HepG2 (cell line): ENCODE measurements around the gene THADA. TPM values are rescaled to one million over a fixed set of nuclear protein-coding genes. Genes with fewer than 3 reads are reported as not detected.
A peak's percentile ranks its signal among the peaks of the same experiment; 100 is the strongest.

ENCODE experiments used
- ARID5B ChIP-seq: IDR thresholded peaks from 2 replicates; pipeline ENCODE4 v1.4.0; 2020; ENCODE audit warnings: mild to moderate bottlenecking, missing genetic modification reagents
- CREM ChIP-seq, 2 experiments: sonication (generic) in 1 of 2; formaldehyde crosslinking in 1 of 2; IDR thresholded peaks; 2 replicates each; pipeline versions ENCODE4 v1.4.0 to v1.6.1; 2016 to 2020; ENCODE audit warnings: antibody characterized with exemption in 1 of 2, mild to moderate bottlenecking in 1 of 2, missing genetic modification reagents in 1 of 2
- HNF4A ChIP-seq: sonication (generic); formaldehyde crosslinking; IDR thresholded peaks from 2 replicates; pipeline ENCODE4 v1.4.0; 2020; ENCODE audit warnings: missing genetic modification reagents
- SOX13 ChIP-seq, 3 experiments: fragments of 450-650 bp in 1 of 3; sonication (generic) in 1 of 3; formaldehyde crosslinking in 1 of 3; IDR thresholded peaks in 2 of 3; conservative IDR thresholded peaks in 1 of 3; 2 replicates each; pipeline versions ENCODE4 v1.5.0 to v1.6.1; 2016 to 2020; ENCODE audit warnings: antibody characterized with exemption in 1 of 3, mild to moderate bottlenecking in 1 of 3, missing compliant biosample characterization in 1 of 3, missing genetic modification reagents in 1 of 3, moderate library complexity in 1 of 3
- STAT6 ChIP-seq: sonication (generic); formaldehyde crosslinking; IDR thresholded peaks from 2 replicates; pipeline ENCODE4 v1.4.0; 2020; ENCODE audit warnings: missing genetic modification reagents, mild to moderate bottlenecking, borderline replicate concordance
- TEAD3 ChIP-seq: optimal IDR thresholded peaks from 2 replicates; pipeline ENCODE3; 2016; ENCODE audit warnings: borderline replicate concordance
- ZBTB33 ChIP-seq: sonication (generic); formaldehyde crosslinking; IDR thresholded peaks from 2 replicates; pipeline ENCODE4 v1.4.0; 2020; ENCODE audit warnings: missing genetic modification reagents
- ZBTB38 ChIP-seq: sonication (generic); formaldehyde crosslinking; IDR thresholded peaks from 2 replicates; pipeline ENCODE4 v1.5.1; 2020; ENCODE audit warnings: mild to moderate bottlenecking, missing genetic modification reagents
- ZFY ChIP-seq: sonication (generic); formaldehyde crosslinking; IDR thresholded peaks from 2 replicates; pipeline ENCODE4 v1.4.0; 2020; ENCODE audit warnings: missing genetic modification reagents
- ZMYM4 ChIP-seq: sonication (generic); formaldehyde crosslinking; IDR thresholded peaks from 2 replicates; pipeline ENCODE4 v1.8.1; 2023; ENCODE audit warnings: mild to moderate bottlenecking, missing genetic modification reagents
- ZNF260 ChIP-seq: sonication (generic); formaldehyde crosslinking; IDR thresholded peaks from 2 replicates; pipeline ENCODE4 v1.4.0; 2020; ENCODE audit warnings: missing genetic modification reagents, low read depth, mild to moderate bottlenecking, borderline replicate concordance
- ZNF550 ChIP-seq: sonication (generic); formaldehyde crosslinking; IDR thresholded peaks from 2 replicates; pipeline ENCODE4 v1.4.0; 2020; ENCODE audit warnings: mild to moderate bottlenecking, missing genetic modification reagents, borderline replicate concordance
- ZNF713 ChIP-seq: sonication (generic); formaldehyde crosslinking; IDR thresholded peaks from 2 replicates; pipeline ENCODE4 v1.4.0; 2020; ENCODE audit warnings: mild to moderate bottlenecking, missing genetic modification reagents
- ZNF781 ChIP-seq: sonication (generic); formaldehyde crosslinking; IDR thresholded peaks from 2 replicates; pipeline ENCODE4 v1.5.1; 2020; ENCODE audit warnings: borderline replicate concordance, mild to moderate bottlenecking, missing genetic modification reagents; ENCODE audit errors: not compliant biosample characterization
- polyA plus RNA-seq, 8 experiments: library from polyadenylated mRNA; depleted of rRNA in 3 of 8; stranded (reverse) in 7 of 8; unstranded in 1 of 8; fragments of >200 nt; fragmentation: Illumina TruSeq in 4 of 8; extraction: Trizol in 4 of 8; gene quantifications; 2 replicates each; pipeline versions ENCODE4 v1.2.1 to v1.2.3, GENCODE V29; 2011 to 2016; ENCODE audit warnings: low read depth in 4 of 8, missing spikeins in 1 of 8, mixed read lengths in 1 of 8; ENCODE audit not compliant: insufficient read depth in 1 of 8
- total RNA-seq, 5 experiments: library from RNA; depleted of rRNA; stranded (reverse); fragments of >200 nt; fragmentation: Illumina TruSeq; extraction: Trizol; gene quantifications; 2 replicates each; pipeline ENCODE4 v1.2.3, GENCODE V29; 2016; ENCODE audit warnings: low read depth in 1 of 5
- TF ChIP-seq, protein P1 (sequence below): sonication (generic); formaldehyde crosslinking; IDR thresholded peaks from 2 replicates; pipeline ENCODE4 v1.4.0; 2020; ENCODE audit warnings: missing genetic modification reagents

The THADA gene
- total and polyA plus RNA-seq, 2 of the 13 experiments (the other 11 are each of a cell fraction or from before 2014, with no cell fraction given): 12.7 to 21.7 TPM

GRCh38 chr2:43372416-43373081, 223.3 kb downstream of the THADA start (continued):
- TF ChIP-seq STAT6 (CRISPR knock-in tag) (0 out of 2 replicates have a peak, but pooled peaks have one; percentile 27), ZNF550 (CRISPR knock-in tag) (0 out of 2 replicates have a peak, but pooled peaks have one; percentile 42), ZFY (CRISPR knock-in tag) (no peak), ZBTB33 (CRISPR knock-in tag) (peak; percentile 82), ZNF713 (no peak), ARID5B (CRISPR knock-in tag) (0 out of 2 replicates have a peak, but pooled peaks have one; percentile 28), HNF4A (peak; percentile 53), CREM (IDR thresholded peaks at IDR 0.05) (0 out of 2 replicates have a peak, but pooled peaks have one; percentile 18), CREM (CRISPR knock-in tag; IDR thresholded peaks at IDR 0.05) (no peak), ZNF260 (CRISPR knock-in tag) (no peak), TEAD3 (CRISPR knock-in tag) (peak; percentile 17), ZMYM4 (CRISPR knock-in tag) (peak; percentile 62), ZBTB38 (peak; percentile 55; the same call in 1 of the 2 replicates), ZNF781 (CRISPR knock-in tag) (no peak), SOX13 (IDR thresholded peaks at IDR 0.05) (no peak), SOX13 (CRISPR knock-in tag; conservative IDR thresholded peaks at IDR 0.05 in 1 of 2, IDR thresholded peaks at IDR 0.05 in 1 of 2) (0 out of 4 replicates have a peak, but pooled peaks of 1 of the 2 experiments have one; percentile 7)
- TF ChIP-seq, protein P1, sequence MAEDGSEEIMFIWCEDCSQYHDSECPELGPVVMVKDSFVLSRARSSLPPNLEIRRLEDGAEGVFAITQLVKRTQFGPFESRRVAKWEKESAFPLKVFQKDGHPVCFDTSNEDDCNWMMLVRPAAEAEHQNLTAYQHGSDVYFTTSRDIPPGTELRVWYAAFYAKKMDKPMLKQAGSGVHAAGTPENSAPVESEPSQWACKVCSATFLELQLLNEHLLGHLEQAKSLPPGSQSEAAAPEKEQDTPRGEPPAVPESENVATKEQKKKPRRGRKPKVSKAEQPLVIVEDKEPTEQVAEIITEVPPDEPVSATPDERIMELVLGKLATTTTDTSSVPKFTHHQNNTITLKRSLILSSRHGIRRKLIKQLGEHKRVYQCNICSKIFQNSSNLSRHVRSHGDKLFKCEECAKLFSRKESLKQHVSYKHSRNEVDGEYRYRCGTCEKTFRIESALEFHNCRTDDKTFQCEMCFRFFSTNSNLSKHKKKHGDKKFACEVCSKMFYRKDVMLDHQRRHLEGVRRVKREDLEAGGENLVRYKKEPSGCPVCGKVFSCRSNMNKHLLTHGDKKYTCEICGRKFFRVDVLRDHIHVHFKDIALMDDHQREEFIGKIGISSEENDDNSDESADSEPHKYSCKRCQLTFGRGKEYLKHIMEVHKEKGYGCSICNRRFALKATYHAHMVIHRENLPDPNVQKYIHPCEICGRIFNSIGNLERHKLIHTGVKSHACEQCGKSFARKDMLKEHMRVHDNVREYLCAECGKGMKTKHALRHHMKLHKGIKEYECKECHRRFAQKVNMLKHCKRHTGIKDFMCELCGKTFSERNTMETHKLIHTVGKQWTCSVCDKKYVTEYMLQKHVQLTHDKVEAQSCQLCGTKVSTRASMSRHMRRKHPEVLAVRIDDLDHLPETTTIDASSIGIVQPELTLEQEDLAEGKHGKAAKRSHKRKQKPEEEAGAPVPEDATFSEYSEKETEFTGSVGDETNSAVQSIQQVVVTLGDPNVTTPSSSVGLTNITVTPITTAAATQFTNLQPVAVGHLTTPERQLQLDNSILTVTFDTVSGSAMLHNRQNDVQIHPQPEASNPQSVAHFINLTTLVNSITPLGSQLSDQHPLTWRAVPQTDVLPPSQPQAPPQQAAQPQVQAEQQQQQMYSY: no peak
